Uterus (tissue), 4 donors: ENCODE measurements around the gene PLIN1. TPM values are rescaled to one million over a fixed set of nuclear protein-coding genes. Genes with fewer than 3 reads are reported as not detected.

Experiments
- DNase-seq, 2 donors: peaks; one replicate each; pipeline ENCODE4 v3.0.0-alpha.2; 2019 to 2020
- H3K27ac ChIP-seq, 2 donors: fragments of 200-600 bp; sonication (generic); 1 replicate in 1 of 2; 2 replicates in 1 of 2; pipeline ENCODE4 v1.5.1; 2016 to 2018
- H3K27me3 ChIP-seq, 2 donors: fragments of 200-600 bp; sonication (generic); one replicate each; pipeline ENCODE4 v1.5.1; 2018 to 2019; ENCODE audit warnings: control low read depth in 1 of 2
- H3K36me3 ChIP-seq, 2 donors: fragments of 200-600 bp; sonication (generic); one replicate each; pipeline ENCODE4 v1.5.1; 2019; ENCODE audit warnings: control low read depth in 1 of 2
- H3K4me1 ChIP-seq, 2 donors: fragments of 200-600 bp; sonication (generic); one replicate each; pipeline ENCODE4 v1.5.1; 2018 to 2019; ENCODE audit warnings: control low read depth in 1 of 2
- H3K4me3 ChIP-seq, 2 donors: fragments of 200-600 bp; sonication (generic); 1 replicate in 1 of 2; 2 replicates in 1 of 2; pipeline ENCODE4 v1.5.1; 2018 to 2019; ENCODE audit warnings: mild to moderate bottlenecking in 1 of 2
- H3K9me3 ChIP-seq, 2 donors: fragments of 200-600 bp; sonication (generic); one replicate each; pipeline ENCODE4 v1.5.1; 2019; ENCODE audit warnings: control low read depth in 1 of 2
- POLR2A ChIP-seq, 2 donors: fragments of 450-650 bp; IDR thresholded peaks; one replicate each; pipeline ENCODE4 v1.6.1; 2016; ENCODE audit warnings: antibody characterized with exemption in 2 of 2, mild to moderate bottlenecking in 1 of 2, moderate library complexity in 1 of 2
- intact Hi-C: fragments of 100-400 bp; cut with DNase I; formaldehyde crosslinking; loops from one replicate; pipeline ENCODE4 v1.15.1; 2023; ENCODE audit warnings: low total_unique reads
- total RNA-seq, 4 donors: library from RNA; depleted of rRNA in 3 of 4; stranded (reverse); fragments of >200 nt in 3 of 4; gene quantifications; one replicate each; pipeline versions ENCODE4 v1.1.0 to v1.2.4, GENCODE V29; 2014 to 2023
- TF ChIP-seq, protein P1 (sequence below), 4 experiments: fragments of 200-600 bp in 2 of 4; fragments of 450-650 bp in 2 of 4; sonication (generic) in 2 of 4; IDR thresholded peaks; one replicate each; pipeline ENCODE4 v1.5.1; 2016 to 2019; ENCODE audit warnings: antibody characterized with exemption in 4 of 4, mild to moderate bottlenecking in 2 of 4, moderate library complexity in 1 of 4
- donor health status: DM: yes; HTN: yes; CAD: no.

PLIN1 gene, protein sequence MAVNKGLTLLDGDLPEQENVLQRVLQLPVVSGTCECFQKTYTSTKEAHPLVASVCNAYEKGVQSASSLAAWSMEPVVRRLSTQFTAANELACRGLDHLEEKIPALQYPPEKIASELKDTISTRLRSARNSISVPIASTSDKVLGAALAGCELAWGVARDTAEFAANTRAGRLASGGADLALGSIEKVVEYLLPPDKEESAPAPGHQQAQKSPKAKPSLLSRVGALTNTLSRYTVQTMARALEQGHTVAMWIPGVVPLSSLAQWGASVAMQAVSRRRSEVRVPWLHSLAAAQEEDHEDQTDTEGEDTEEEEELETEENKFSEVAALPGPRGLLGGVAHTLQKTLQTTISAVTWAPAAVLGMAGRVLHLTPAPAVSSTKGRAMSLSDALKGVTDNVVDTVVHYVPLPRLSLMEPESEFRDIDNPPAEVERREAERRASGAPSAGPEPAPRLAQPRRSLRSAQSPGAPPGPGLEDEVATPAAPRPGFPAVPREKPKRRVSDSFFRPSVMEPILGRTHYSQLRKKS
- total RNA-seq: 1 to 10 TPM in 1 of 4 donors, under 1 TPM in 2, not detected in 1; 0.26 to 1.3 (median 0.48) TPM

DNA sequence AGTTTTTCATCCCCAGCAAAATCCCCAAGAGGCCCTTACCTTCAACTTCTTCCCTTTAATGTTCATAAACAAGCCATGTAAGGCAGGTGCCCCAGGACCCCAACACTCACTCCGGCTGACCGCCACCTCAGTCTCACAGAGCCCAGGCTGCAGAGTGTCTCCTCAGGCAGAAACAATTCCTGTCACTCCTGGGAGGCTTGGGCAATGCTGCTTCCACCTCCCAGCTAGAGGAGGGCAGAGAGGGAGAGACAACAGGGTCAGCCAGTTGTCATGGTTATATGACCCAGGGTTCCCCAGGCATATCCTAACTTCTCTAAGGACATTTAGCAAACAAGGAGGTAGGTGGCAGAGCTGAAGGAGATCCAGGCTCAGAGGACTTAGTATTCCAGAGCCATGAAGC lies at the start of gene PLIN1:
TSS of gene PLIN1 (minus strand) at position 156 of the 400 bp plus-strand sequence. CDS start 1,878 bp downstream, outside the sequence.
- no peak for DNase-seq
- TF ChIP-seq POLR2A (IDR thresholded peaks at IDR 0.05): no peak
- TF ChIP-seq, protein P1, sequence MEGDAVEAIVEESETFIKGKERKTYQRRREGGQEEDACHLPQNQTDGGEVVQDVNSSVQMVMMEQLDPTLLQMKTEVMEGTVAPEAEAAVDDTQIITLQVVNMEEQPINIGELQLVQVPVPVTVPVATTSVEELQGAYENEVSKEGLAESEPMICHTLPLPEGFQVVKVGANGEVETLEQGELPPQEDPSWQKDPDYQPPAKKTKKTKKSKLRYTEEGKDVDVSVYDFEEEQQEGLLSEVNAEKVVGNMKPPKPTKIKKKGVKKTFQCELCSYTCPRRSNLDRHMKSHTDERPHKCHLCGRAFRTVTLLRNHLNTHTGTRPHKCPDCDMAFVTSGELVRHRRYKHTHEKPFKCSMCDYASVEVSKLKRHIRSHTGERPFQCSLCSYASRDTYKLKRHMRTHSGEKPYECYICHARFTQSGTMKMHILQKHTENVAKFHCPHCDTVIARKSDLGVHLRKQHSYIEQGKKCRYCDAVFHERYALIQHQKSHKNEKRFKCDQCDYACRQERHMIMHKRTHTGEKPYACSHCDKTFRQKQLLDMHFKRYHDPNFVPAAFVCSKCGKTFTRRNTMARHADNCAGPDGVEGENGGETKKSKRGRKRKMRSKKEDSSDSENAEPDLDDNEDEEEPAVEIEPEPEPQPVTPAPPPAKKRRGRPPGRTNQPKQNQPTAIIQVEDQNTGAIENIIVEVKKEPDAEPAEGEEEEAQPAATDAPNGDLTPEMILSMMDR (IDR thresholded peaks at IDR 0.05): no peak
- Histone ChIP-seq H3K4me3 (no peak within 1 kb of the TSS), H3K36me3 (no peaks in the 10 kb centered on the region), H3K4me1 (no peaks in the 10 kb centered on the region), H3K27ac (peak within 1 kb of the TSS in 1 of 2 donors; percentile 56), H3K27me3 (no peaks in the 10 kb centered on the region), H3K9me3 (no peaks in the 10 kb centered on the region)
- intact Hi-C loops: no loop called here

DNA sequence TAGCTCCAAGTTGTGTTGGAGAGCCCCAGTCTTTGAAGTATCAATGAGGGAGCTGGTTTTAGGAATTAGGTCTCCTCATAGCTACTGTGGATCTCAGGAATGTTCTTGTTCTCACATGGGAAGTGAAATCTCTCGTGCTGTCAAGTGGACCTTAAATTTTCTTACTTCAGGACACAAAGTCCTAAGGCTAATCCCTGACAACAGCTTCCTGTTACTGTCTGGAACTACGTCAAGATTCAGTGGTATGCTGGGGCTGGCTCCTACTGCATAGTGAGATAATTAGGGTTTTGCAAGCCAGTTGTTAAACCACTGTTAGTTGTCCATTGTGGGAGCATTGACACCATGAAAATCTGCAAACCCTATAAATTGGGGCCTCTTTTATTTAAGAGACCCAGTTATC lies 49.1 kb upstream of the PLIN1 start:
- no peaks in the 10 kb centered on the region for H3K4me1 ChIP-seq
- H3K36me3 ChIP-seq: no peaks in the 10 kb centered on the region
- H3K27ac ChIP-seq: no peak overlapping the region
- no peaks in the 10 kb centered on the region for H3K27me3 ChIP-seq
- H3K4me3 ChIP-seq: no peak overlapping the region
- no peak for TF ChIP-seq POLR2A (IDR thresholded peaks at IDR 0.05)
- TF ChIP-seq, protein P1 (IDR thresholded peaks at IDR 0.05): no peak
- no peaks in the 10 kb centered on the region for H3K9me3 ChIP-seq
- intact Hi-C loops: no loop called here
- DNase-seq: peak in 1 of 2 donors; percentile 25

DNA sequence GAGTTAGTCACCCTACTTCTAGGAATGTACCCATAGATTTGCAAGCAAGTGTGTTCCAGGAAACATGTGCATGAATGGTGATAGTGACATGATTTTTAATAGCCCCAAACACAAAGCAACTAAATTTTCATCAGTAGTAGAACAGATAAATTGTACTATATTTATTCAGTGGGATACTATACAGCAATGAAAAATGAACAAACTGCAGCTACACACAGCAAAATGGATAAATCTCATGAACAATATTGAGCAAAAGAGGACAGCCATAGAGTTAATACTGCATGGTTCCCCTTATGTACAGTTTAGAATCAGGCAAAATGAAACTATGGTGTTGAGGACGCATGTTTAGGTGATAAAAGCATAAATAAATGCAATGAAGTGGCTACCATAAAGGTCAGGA lies 45.9 kb upstream of the PLIN1 start:
- intact Hi-C loops: no loop called here
- no peak for TF ChIP-seq POLR2A (IDR thresholded peaks at IDR 0.05)
- TF ChIP-seq, protein P1 (IDR thresholded peaks at IDR 0.05): no peak
- DNase-seq: no peak
- no peaks in the 10 kb centered on the region for H3K9me3 ChIP-seq
- no peaks in the 10 kb centered on the region for H3K36me3 ChIP-seq
- H3K27me3 ChIP-seq: no peaks in the 10 kb centered on the region
- no peaks in the 10 kb centered on the region for H3K4me1 ChIP-seq
- no peak overlapping the region for H3K27ac ChIP-seq
- no peak overlapping the region for H3K4me3 ChIP-seq

DNA sequence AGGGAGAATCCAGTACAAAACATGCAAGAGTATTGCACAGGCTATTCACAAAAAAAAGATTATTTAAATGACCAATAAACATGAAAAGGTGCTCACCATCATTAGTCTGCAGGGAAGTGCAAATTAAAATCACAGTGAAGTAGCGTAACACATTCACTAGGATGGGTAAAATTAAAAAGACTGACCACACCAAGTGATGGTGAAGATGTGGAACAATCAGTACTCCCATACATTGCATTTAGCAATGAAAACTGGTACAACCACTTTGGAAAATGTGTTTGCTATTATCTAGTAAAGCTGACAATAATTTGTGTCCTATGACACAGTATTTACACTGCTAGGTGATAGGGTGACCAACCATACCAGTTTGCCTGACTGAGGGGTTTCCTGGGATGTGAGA lies 45.5 kb upstream of the PLIN1 start:
- H3K27ac ChIP-seq: no peak overlapping the region
- intact Hi-C loops: no loop called here
- no peak overlapping the region for H3K4me3 ChIP-seq
- DNase-seq: no peak
- no peaks in the 10 kb centered on the region for H3K27me3 ChIP-seq
- H3K9me3 ChIP-seq: no peaks in the 10 kb centered on the region
- no peak for TF ChIP-seq POLR2A (IDR thresholded peaks at IDR 0.05)
- TF ChIP-seq, protein P1 (IDR thresholded peaks at IDR 0.05): no peak
- no peaks in the 10 kb centered on the region for H3K36me3 ChIP-seq
- H3K4me1 ChIP-seq: no peaks in the 10 kb centered on the region

DNA sequence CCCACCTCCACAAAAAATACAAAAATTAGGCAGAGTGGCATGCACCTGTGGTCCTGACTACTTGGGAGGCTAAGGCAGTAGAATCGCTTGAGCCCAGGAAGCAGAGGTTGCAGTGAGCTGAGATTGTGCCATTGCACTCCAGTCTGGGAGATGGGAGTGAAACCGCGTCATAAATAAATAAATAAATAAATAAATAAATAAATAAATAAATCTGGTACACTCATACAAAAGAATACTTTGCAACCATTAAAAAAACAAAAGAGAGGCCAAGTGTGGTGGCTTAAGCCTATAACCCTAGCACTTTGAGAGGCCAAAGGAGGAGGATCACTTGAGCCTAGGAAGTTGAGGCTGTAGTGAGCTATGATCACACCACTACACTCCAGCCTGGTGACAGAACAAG lies 43.9 kb upstream of the PLIN1 start:
- intact Hi-C loops: no loop called here
- TF ChIP-seq, protein P1 (IDR thresholded peaks at IDR 0.05): no peak
- no peak for TF ChIP-seq POLR2A (IDR thresholded peaks at IDR 0.05)
- H3K9me3 ChIP-seq: no peaks in the 10 kb centered on the region
- no peak for DNase-seq
- no peak overlapping the region for H3K27ac ChIP-seq
- H3K4me1 ChIP-seq: no peaks in the 10 kb centered on the region
- H3K4me3 ChIP-seq: no peak overlapping the region
- H3K36me3 ChIP-seq: no peaks in the 10 kb centered on the region
- no peaks in the 10 kb centered on the region for H3K27me3 ChIP-seq
